T-helper 1 cell treated with Interleukin-12 subunit alpha and Interleukin-12 subunit beta and Interleukin-4 antibody, amounts not matched to agents 30 μg/mL and 1 μg/mL, for 36 hours (primary cell): ENCODE measurements around the gene EIF2B4.

Experiments
- H3K27ac Mint-ChIP-seq: one replicate; pipeline ENCODE4 v1.8.0; 2021; ENCODE audit warnings: mild to moderate bottlenecking, mixed read lengths
- H3K27me3 Mint-ChIP-seq: one replicate; pipeline ENCODE4 v1.8.0; 2021; ENCODE audit warnings: low read depth, mixed read lengths
- H3K36me3 Mint-ChIP-seq: one replicate; pipeline ENCODE4 v1.8.0; 2021; ENCODE audit warnings: low read depth, mixed read lengths
- H3K4me1 Mint-ChIP-seq: one replicate; pipeline ENCODE4 v1.8.0; 2021; ENCODE audit warnings: low read depth, mixed read lengths
- H3K4me3 Mint-ChIP-seq: one replicate; pipeline ENCODE4 v1.8.0; 2021; ENCODE audit warnings: mild to moderate bottlenecking, moderate library complexity, mixed read lengths
- H3K9me3 Mint-ChIP-seq: one replicate; pipeline ENCODE4 v1.8.0; 2021; ENCODE audit warnings: mixed read lengths

Gene EIF2B4

GRCh38 chr2:27380626-27381545, 10.7 kb upstream of the EIF2B4 start, which contains the start of gene ZNF513:
TSS of gene ZNF513 (minus strand) at chr2:27380734. CDS start at chr2:27380526, 208 bp downstream.
- Mint-ChIP-seq H3K9me3 (no peaks in the 10 kb centered on the region), H3K27ac (peak within 1 kb of the TSS; percentile 94), H3K27me3 (no peaks in the 10 kb centered on the region), H3K4me1 (peaks cover 29% of the 10 kb centered on the region), H3K36me3 (peaks cover 55% of the 10 kb centered on the region), H3K4me3 (peak within 1 kb of the TSS; percentile 87)

DNA sequence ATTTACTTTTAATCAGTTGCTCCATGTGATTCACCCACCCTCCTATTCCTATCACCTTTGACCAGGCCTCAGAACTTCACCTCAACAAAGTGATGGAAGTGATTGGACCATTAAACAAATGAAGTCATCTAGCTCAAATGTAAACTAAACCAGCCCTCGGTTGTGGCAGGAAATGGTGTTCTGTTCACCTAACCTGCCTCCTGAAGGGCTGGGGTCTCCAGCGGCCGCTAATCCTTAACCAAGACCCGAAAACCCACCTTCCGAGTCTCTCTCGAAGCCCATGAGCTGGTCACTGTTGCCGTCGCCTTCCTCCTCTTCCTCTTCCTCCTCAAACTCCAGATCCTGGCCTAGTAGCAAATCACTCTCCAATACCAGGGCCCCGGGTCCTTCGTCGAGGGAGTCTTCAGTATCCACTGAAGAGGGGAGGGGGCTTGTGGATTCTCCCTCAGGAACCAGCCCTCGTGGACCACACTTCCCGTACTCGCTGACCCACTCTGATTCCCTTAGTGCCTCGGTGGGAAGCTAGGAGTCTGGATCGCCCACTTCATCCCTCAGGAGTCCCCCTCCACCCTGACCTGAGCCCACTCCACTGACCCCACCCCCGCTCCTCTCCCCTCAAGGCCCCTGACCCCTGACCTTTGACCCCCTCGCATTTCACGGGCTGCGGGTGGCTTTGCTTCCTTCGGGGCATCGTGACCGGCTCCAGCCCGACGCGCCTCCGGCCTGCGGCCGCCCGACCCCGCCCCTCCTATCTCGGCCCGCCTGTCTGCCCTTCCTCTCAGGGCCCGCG, 9.9 kb upstream of the EIF2B4 start:
- peak overlapping the region; percentile 87 for H3K4me3 Mint-ChIP-seq
- peaks cover 28% of the 10 kb centered on the region for H3K4me1 Mint-ChIP-seq
- H3K36me3 Mint-ChIP-seq, result peaks cover 56% of the 10 kb centered on the region
- H3K27me3 Mint-ChIP-seq, result no peaks in the 10 kb centered on the region
- H3K27ac Mint-ChIP-seq, result peak overlapping the region; percentile 94
- no peaks in the 10 kb centered on the region for H3K9me3 Mint-ChIP-seq

DNA sequence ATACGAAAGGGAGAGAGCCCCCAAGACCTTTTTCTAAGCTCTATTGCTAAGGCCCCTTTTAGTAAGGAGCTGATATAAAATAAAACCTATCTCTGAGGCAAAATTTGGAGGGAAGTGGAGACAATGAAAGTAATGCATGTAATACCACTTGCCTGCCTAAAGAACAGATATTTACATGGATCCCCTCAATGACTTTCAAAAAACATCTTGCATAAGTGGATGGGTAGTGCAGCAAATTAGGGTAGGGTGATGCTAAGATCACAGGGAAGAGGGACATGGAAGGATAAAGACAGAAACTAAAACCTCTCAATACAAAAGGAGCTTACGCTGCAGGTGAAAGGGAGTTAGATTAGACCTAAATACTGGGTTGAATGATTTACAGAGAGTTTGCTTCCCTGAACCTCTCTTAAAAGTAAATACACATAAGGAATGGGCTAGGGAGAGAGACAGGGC, 9.3 kb upstream of the EIF2B4 start:
- peaks cover 57% of the 10 kb centered on the region for H3K36me3 Mint-ChIP-seq
- H3K9me3 Mint-ChIP-seq, result no peaks in the 10 kb centered on the region
- H3K4me3 Mint-ChIP-seq, result peak overlapping the region; percentile 87
- peak overlapping the region; percentile 94 for H3K27ac Mint-ChIP-seq
- no peaks in the 10 kb centered on the region for H3K27me3 Mint-ChIP-seq
- peaks cover 32% of the 10 kb centered on the region for H3K4me1 Mint-ChIP-seq

DNA sequence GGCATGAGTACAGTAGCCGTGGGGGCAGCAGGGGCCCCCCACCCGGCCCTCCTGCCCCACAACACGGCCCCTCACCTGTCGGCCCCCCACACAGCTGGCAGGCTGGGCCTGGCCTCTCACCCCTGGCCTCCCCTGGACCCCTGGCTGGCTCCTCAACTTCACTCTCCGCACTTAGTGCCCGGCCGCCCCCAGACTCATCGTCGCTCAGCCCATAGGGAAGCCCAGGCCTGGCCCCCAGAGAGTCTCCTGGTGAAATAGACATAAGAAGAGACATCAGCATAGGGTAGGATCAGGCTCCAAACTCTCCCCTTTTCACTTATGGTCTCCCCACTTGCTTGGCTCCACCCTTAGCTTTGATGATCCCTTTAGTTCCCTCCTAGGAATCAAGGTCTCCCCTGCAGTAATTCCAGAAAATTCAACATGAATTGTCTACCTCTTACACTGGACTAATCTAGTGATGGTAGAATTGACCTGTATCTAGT, 8.7 kb upstream of the EIF2B4 start:
- H3K4me1 Mint-ChIP-seq, result peaks cover 32% of the 10 kb centered on the region
- peak overlapping the region; percentile 87 for H3K4me3 Mint-ChIP-seq
- H3K36me3 Mint-ChIP-seq, result peaks cover 56% of the 10 kb centered on the region
- no peaks in the 10 kb centered on the region for H3K9me3 Mint-ChIP-seq
- H3K27me3 Mint-ChIP-seq, result no peaks in the 10 kb centered on the region
- H3K27ac Mint-ChIP-seq, result peak overlapping the region; percentile 94

- H3K4me3 Mint-ChIP-seq, result no peak overlapping the region
- H3K9me3 Mint-ChIP-seq, result no peaks in the 10 kb centered on the region
- no peak overlapping the region for H3K27ac Mint-ChIP-seq
- H3K4me1 Mint-ChIP-seq, result peaks cover 35% of the 10 kb centered on the region
- peaks cover 58% of the 10 kb centered on the region for H3K36me3 Mint-ChIP-seq
- H3K27me3 Mint-ChIP-seq, result no peaks in the 10 kb centered on the region
These were observed 8.1 kb upstream of the EIF2B4 start for GRCh38 chr2:27378096-27378808.

DNA sequence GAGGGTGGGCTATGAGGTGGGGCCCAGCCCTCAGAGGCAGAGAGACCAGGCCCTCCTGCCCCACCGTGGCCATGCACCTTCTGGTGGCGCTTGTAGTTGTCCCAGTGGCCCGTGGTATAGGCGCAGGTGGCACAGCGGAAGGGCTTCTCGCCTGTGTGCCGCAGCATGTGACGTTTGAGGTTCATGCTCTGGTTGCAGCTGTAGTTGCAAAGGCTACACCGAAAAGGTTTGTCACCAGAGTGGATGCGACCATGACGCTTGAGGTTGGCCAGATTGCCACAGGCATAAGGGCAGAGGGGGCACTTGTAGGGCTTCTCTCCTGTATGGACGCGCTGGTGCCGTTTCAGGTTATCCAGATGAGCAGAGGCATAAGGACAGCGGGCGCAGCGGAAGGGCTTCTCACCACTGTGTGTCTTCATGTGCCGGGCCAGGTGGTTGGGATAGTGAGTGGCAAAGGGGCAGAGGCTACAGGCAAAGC, 7.5 kb upstream of the EIF2B4 start:
- Mint-ChIP-seq H3K4me1 (peaks cover 39% of the 10 kb centered on the region), H3K9me3 (no peaks in the 10 kb centered on the region), H3K27me3 (no peaks in the 10 kb centered on the region), H3K4me3 (peak overlapping the region; percentile 53), H3K27ac (peak overlapping the region; percentile 55), H3K36me3 (peaks cover 63% of the 10 kb centered on the region)

DNA sequence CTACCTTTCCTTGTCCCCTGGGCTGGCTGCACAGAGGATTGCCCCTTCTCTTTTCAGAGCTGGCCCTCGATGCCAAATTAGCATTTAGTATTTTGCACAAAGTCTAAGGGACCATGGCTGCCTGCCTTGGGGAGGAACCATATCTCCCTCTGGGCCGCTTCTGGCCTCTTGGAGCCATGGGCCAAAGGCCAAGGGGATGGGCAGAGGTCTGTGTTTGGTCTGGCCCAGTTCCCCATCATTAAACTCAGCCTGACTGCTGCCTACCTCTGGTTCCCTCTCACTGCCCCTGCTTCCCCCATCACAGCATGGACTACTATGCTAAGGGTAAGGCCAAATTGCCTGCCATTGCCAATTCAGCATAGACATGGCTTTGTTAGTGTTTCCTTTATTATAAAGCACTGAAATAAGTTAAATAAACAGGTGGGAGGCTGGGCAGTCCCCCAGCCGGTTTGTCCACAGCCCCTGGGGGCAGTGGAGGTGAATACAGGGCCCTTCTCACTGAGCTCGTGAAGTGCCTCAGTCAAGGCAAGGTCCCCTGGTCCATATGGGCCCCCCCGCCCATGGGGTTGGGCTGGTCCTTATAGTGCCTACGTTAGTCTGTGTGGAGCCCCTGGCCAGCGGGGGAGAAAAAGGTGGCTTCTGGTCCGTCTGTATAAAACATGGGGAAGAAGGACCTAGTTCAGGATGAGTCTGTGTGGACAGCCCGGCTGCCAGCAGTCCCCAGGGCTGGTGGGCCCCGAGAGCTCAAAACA, 6.9 kb upstream of the EIF2B4 start:
- Mint-ChIP-seq H3K27me3 (no peaks in the 10 kb centered on the region), H3K27ac (no peak overlapping the region), H3K4me3 (no peak overlapping the region), H3K9me3 (no peaks in the 10 kb centered on the region), H3K4me1 (peaks cover 44% of the 10 kb centered on the region), H3K36me3 (peaks cover 65% of the 10 kb centered on the region)

GRCh38 chr2:27376151-27376865, 6.2 kb upstream of the EIF2B4 start:
- H3K4me1 Mint-ChIP-seq, result peaks cover 48% of the 10 kb centered on the region
- peaks cover 64% of the 10 kb centered on the region for H3K36me3 Mint-ChIP-seq
- H3K27ac Mint-ChIP-seq, result no peak overlapping the region
- no peak overlapping the region for H3K4me3 Mint-ChIP-seq
- no peaks in the 10 kb centered on the region for H3K27me3 Mint-ChIP-seq
- no peaks in the 10 kb centered on the region for H3K9me3 Mint-ChIP-seq

GRCh38 chr2:27375513-27376099, 5.5 kb upstream of the EIF2B4 start:
- Mint-ChIP-seq H3K36me3 (peaks cover 60% of the 10 kb centered on the region), H3K27me3 (no peaks in the 10 kb centered on the region)

GRCh38 chr2:27373567-27373966, 3.4 kb upstream of the EIF2B4 start:
- Mint-ChIP-seq H3K4me3 (no peak overlapping the region), H3K27me3 (no peaks in the 10 kb centered on the region), H3K9me3 (no peaks in the 10 kb centered on the region), H3K27ac (no peak overlapping the region), H3K36me3 (peaks cover 56% of the 10 kb centered on the region), H3K4me1 (peaks cover 38% of the 10 kb centered on the region)

More at GRCh38 chr2:27375513-27376099, 5.5 kb upstream of the EIF2B4 start:
- peaks cover 44% of the 10 kb centered on the region for H3K4me1 Mint-ChIP-seq
- H3K9me3 Mint-ChIP-seq, result no peaks in the 10 kb centered on the region
- peak overlapping the region; percentile 24 for H3K27ac Mint-ChIP-seq
- H3K4me3 Mint-ChIP-seq, result no peak overlapping the region

- H3K27ac Mint-ChIP-seq, result peak overlapping the region; percentile 81
- H3K4me3 Mint-ChIP-seq, result peak overlapping the region; percentile 98
- no peaks in the 10 kb centered on the region for H3K27me3 Mint-ChIP-seq
- peaks cover 57% of the 10 kb centered on the region for H3K36me3 Mint-ChIP-seq
- no peaks in the 10 kb centered on the region for H3K9me3 Mint-ChIP-seq
- peaks cover 40% of the 10 kb centered on the region for H3K4me1 Mint-ChIP-seq
These were observed 2.8 kb upstream of the EIF2B4 start for GRCh38 chr2:27372937-27373336.

- peak overlapping the region; percentile 98 for H3K4me3 Mint-ChIP-seq
- H3K36me3 Mint-ChIP-seq, result peaks cover 56% of the 10 kb centered on the region
- H3K4me1 Mint-ChIP-seq, result peaks cover 41% of the 10 kb centered on the region
- no peaks in the 10 kb centered on the region for H3K9me3 Mint-ChIP-seq
- H3K27me3 Mint-ChIP-seq, result no peaks in the 10 kb centered on the region
- H3K27ac Mint-ChIP-seq, result peak overlapping the region; percentile 95
These were observed 880 bp upstream of the EIF2B4 start for GRCh38 chr2:27370816-27371620.
